Calu3 (cell line): ENCODE measurements around the gene MLH1. TPM values are rescaled to one million over a fixed set of nuclear protein-coding genes. Genes with fewer than 3 reads are reported as not detected.

Experiments
- BruUV-seq: library from RNA; stranded (reverse); fragments of 400-500 nt; replicated peaks from 2 replicates; lab custom pipeline; 2021; lab: Mats Ljungman, UMichigan
- CTCF ChIA-PET: fragments of 300-600 bp; sonication (Branson Sonifier 250); formaldehyde crosslinking; loops from one replicate; lab custom pipeline; 2022; ENCODE audit warnings: antibody characterized with exemption; lab: Charles Lee
- DNase-seq: peaks from one replicate; pipeline ENCODE4 v3.0.0; 2022
- H3K27ac Mint-ChIP-seq: one replicate; pipeline ENCODE4 v1.8.0; 2022; ENCODE audit warnings: mixed read lengths; ENCODE audit not compliant: unreplicated experiment
- H3K27me3 Mint-ChIP-seq: one replicate; pipeline ENCODE4 v1.8.0; 2022; ENCODE audit warnings: mixed read lengths; ENCODE audit not compliant: unreplicated experiment
- H3K36me3 Mint-ChIP-seq: one replicate; pipeline ENCODE4 v1.8.0; 2022; ENCODE audit warnings: mild to moderate bottlenecking, moderate library complexity, mixed read lengths; ENCODE audit not compliant: insufficient read depth, unreplicated experiment
- H3K4me1 Mint-ChIP-seq: one replicate; pipeline ENCODE4 v1.8.0; 2022; ENCODE audit warnings: mild to moderate bottlenecking, low read depth, mixed read lengths; ENCODE audit not compliant: unreplicated experiment
- H3K4me3 Mint-ChIP-seq: one replicate; pipeline ENCODE4 v1.8.0; 2022; ENCODE audit warnings: mild to moderate bottlenecking, low read depth, moderate library complexity, mixed read lengths; ENCODE audit not compliant: unreplicated experiment
- H3K9me3 Mint-ChIP-seq: one replicate; pipeline ENCODE4 v1.8.0; 2022; ENCODE audit warnings: low read depth, mixed read lengths; ENCODE audit not compliant: unreplicated experiment
- intact Hi-C: fragments of 100-400 bp; cut with micrococcal nuclease; formaldehyde crosslinking; loops from one replicate; pipeline ENCODE4 v1.10.0; 2022; ENCODE audit not compliant: unreplicated experiment
- total RNA-seq: library from RNA; stranded (reverse); gene quantifications from 2 replicates; pipeline ENCODE4 v1.2.3, GENCODE V29; 2022
- TF ChIP-seq, protein P1 (sequence below): fragments of 200-600 bp; IDR thresholded peaks from one replicate; pipeline ENCODE4 v1.8.0; 2022; ENCODE audit warnings: antibody characterized with exemption; ENCODE audit not compliant: unreplicated experiment

The MLH1 gene
- total RNA-seq, 1 experiment from 2014 or later: 32.8 TPM

DNA sequence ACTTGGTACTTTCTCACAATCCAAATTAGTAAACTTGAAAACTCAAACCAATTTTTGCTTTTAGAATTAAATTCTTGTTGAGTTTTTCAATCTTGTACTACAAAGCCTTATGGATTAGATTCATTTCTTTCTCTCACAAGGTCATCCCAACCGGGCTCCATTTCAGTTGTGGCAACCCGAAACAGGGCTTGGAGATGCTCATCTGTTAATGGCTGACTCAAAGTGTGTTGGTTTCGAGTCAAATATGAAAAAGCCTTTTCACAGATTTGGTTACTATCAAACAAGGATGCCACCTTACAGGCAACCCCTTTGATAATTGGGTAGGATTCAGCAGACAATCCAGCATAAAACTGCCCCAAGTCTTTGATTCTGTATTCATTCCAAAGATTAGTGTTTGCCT, 2.2 kb upstream of the MLH1 start:
- Mint-ChIP-seq H3K36me3 (peaks cover 15% of the 10 kb centered on the region), H3K4me1 (peaks cover 9% of the 10 kb centered on the region), H3K4me3 (no peak overlapping the region), H3K9me3 (no peaks in the 10 kb centered on the region), H3K27me3 (no peaks in the 10 kb centered on the region), H3K27ac (no peak overlapping the region)
- no TSS peak for BruUV-seq
- CTCF ChIA-PET: no interaction called here
- intact Hi-C loops: no loop called here
- DNase-seq: no peak
- TF ChIP-seq, protein P1, sequence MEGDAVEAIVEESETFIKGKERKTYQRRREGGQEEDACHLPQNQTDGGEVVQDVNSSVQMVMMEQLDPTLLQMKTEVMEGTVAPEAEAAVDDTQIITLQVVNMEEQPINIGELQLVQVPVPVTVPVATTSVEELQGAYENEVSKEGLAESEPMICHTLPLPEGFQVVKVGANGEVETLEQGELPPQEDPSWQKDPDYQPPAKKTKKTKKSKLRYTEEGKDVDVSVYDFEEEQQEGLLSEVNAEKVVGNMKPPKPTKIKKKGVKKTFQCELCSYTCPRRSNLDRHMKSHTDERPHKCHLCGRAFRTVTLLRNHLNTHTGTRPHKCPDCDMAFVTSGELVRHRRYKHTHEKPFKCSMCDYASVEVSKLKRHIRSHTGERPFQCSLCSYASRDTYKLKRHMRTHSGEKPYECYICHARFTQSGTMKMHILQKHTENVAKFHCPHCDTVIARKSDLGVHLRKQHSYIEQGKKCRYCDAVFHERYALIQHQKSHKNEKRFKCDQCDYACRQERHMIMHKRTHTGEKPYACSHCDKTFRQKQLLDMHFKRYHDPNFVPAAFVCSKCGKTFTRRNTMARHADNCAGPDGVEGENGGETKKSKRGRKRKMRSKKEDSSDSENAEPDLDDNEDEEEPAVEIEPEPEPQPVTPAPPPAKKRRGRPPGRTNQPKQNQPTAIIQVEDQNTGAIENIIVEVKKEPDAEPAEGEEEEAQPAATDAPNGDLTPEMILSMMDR: no peak

DNA sequence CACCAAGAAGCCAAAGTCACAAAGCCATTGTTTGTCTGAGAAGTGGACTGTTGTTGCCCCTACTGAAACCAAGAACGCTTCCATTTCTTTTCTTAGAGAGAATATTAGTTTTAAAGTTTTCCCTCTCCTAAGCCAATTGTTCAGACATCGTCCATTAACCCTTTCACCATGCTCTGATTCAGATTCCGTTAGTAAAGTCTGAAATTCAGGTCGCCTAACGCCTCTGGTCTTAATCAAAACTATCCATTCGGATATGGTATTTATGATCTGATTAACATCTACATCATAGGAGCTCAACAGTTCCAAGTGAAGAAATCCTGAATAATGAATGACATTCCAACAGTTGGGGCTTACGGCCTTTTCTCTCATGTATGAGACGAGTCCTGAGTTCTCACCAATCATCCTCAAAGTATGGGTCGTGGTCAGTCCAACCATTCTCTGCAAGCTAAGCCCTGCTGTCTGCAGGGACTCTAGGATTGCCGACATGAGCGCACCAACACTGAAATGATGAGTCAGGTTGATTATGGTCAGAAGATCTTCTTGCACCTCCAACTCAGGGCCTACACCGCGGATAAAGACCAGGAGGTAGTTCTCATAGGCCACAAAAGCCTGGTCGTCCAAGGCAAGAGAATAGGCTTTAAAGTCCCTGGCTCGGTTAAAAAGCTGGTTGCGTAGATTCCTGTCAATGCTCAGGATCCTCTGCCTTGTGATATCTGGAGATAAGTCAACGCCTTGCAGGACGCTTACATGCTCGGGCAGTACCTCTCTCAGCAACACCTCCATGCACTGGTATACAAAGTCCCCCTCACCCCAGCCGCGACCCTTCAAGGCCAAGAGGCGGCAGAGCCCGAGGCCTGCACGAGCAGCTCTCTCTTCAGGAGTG, 1.2 kb upstream of the MLH1 start:
- TF ChIP-seq, protein P1: no peak
- no peak overlapping the region for H3K4me3 Mint-ChIP-seq
- H3K9me3 Mint-ChIP-seq: no peaks in the 10 kb centered on the region
- intact Hi-C loops: loop anchor here (2.0 kb wide), 1 partner anchor 221 kb away; no protein-coding TSS in a partner anchor
- CTCF ChIA-PET: interaction anchor here (0.5 to 1.6 kb wide), 3 partner anchors 12 to 371 kb away, joined by 4 to 10 read pairs (median 5); no protein-coding TSS in a partner anchor
- H3K36me3 Mint-ChIP-seq: peaks cover 17% of the 10 kb centered on the region
- H3K27me3 Mint-ChIP-seq: no peaks in the 10 kb centered on the region
- DNase-seq: no peak
- peaks cover 9% of the 10 kb centered on the region for H3K4me1 Mint-ChIP-seq
- BruUV-seq: TSS peak; percentile 56
- no peak overlapping the region for H3K27ac Mint-ChIP-seq

DNA sequence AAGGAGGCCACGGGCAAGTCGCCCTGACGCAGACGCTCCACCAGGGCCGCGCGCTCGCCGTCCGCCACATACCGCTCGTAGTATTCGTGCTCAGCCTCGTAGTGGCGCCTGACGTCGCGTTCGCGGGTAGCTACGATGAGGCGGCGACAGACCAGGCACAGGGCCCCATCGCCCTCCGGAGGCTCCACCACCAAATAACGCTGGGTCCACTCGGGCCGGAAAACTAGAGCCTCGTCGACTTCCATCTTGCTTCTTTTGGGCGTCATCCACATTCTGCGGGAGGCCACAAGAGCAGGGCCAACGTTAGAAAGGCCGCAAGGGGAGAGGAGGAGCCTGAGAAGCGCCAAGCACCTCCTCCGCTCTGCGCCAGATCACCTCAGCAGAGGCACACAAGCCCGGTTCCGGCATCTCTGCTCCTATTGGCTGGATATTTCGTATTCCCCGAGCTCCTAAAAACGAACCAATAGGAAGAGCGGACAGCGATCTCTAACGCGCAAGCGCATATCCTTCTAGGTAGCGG, 452 bp upstream of the MLH1 start, which contains the start of gene EPM2AIP1:
TSS of gene EPM2AIP1 (minus strand) at position 326 of the 520 bp plus-strand sequence. CDS start at position 272, 54 bp downstream.
- intact Hi-C loops: loop anchor here (2.0 kb wide), 1 partner anchor 220 kb away; no protein-coding TSS in a partner anchor
- Mint-ChIP-seq H3K27ac (no peak within 1 kb of the TSS), H3K4me3 (no peak within 1 kb of the TSS), H3K36me3 (peaks cover 22% of the 10 kb centered on the region), H3K9me3 (no peaks in the 10 kb centered on the region), H3K27me3 (no peaks in the 10 kb centered on the region), H3K4me1 (peaks cover 7% of the 10 kb centered on the region)
- no peak for DNase-seq
- TF ChIP-seq, protein P1: no peak
- BruUV-seq: no TSS peak
- CTCF ChIA-PET: interaction anchor here (0.5 to 1.6 kb wide), 3 partner anchors 13 to 370 kb away, joined by 4 to 10 read pairs (median 5); no protein-coding TSS in a partner anchor

DNA sequence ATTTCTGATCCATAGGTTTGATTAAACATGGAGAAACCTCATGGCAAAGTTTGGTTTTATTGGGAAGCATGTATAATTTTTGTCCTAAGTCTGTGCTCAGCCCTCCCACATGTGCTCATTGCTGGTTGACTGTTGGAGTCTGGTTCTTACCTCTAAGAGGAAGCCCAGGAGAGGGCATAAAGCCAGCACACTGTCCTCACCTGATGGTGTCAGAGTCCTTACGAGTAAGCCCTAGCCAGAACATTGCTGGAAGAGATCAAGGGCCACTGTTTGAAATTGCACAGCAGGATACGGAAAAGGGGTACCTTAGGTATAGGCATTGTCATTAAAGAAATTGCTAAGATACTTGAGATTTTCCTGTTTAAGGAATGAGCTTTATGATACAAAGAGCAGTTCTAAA, 21.3 kb downstream of the MLH1 start:
- Mint-ChIP-seq H3K36me3 (peaks cover 40% of the 10 kb centered on the region), H3K27me3 (no peaks in the 10 kb centered on the region), H3K27ac (no peak overlapping the region), H3K9me3 (no peaks in the 10 kb centered on the region), H3K4me1 (no peaks in the 10 kb centered on the region), H3K4me3 (no peak overlapping the region)
- BruUV-seq: no TSS peak
- CTCF ChIA-PET: interaction anchor here (0.6 kb wide), 1 partner anchor 175 kb away, joined by 4 read pairs; no protein-coding TSS in a partner anchor
- no peak for DNase-seq
- intact Hi-C loops: no loop called here
- TF ChIP-seq, protein P1: no peak
